Liver (tissue), 9 donors: ENCODE results near the gene ATXN7L1. TPM values are rescaled to one million over a fixed set of nuclear protein-coding genes. Genes with fewer than 3 reads are reported as not detected.

Experiments
- DNase-seq: peaks from one replicate; pipeline ENCODE4 v3.0.0-alpha.2; 2017; ENCODE audit warnings: low spot score
- H3K27ac ChIP-seq, 2 donors: one replicate each; pipeline ENCODE4 v1.7.0; 2013; ENCODE audit warnings: inconsistent platforms in 2 of 2, low read length in 2 of 2, control low read depth in 1 of 2, low read depth in 1 of 2, mild to moderate bottlenecking in 1 of 2
- H3K27me3 ChIP-seq, 4 donors: one replicate each; pipeline versions ENCODE4 v1.6.1 to v1.7.0; 2013; ENCODE audit warnings: low read length in 3 of 4, inconsistent platforms in 1 of 4, mild to moderate bottlenecking in 1 of 4, moderate library complexity in 1 of 4; ENCODE audit not compliant: control insufficient read depth in 4 of 4, insufficient read depth in 4 of 4
- H3K36me3 ChIP-seq, 4 donors: one replicate each; pipeline versions ENCODE4 v1.6.1 to v1.7.0; 2013; ENCODE audit warnings: low read length in 3 of 4, mild to moderate bottlenecking in 3 of 4, low read depth in 1 of 4, moderate library complexity in 1 of 4; ENCODE audit not compliant: control insufficient read depth in 4 of 4, insufficient read depth in 3 of 4
- H3K4me1 ChIP-seq, 4 donors: one replicate each; pipeline versions ENCODE4 v1.6.1 to v1.7.0; 2013; ENCODE audit warnings: low read length in 3 of 4, mild to moderate bottlenecking in 3 of 4, moderate library complexity in 1 of 4; ENCODE audit not compliant: control insufficient read depth in 4 of 4, insufficient read depth in 4 of 4
- H3K4me3 ChIP-seq, 3 donors: one replicate each; pipeline versions ENCODE4 v1.6.1 to v1.7.0; 2013; ENCODE audit warnings: low read length in 3 of 3, control low read depth in 1 of 3, low read depth in 1 of 3, mild to moderate bottlenecking in 1 of 3
- H3K9ac ChIP-seq, 2 donors: one replicate each; pipeline ENCODE4 v1.7.0; 2013; ENCODE audit warnings: low read length in 2 of 2, mild to moderate bottlenecking in 2 of 2, moderate library complexity in 2 of 2, control low read depth in 1 of 2, low read depth in 1 of 2
- H3K9me3 ChIP-seq, 4 donors: one replicate each; pipeline versions ENCODE4 v1.6.1 to v1.7.0; 2013; ENCODE audit warnings: low read length in 3 of 4; ENCODE audit not compliant: control insufficient read depth in 4 of 4
- EGR1 ChIP-seq, 2 donors: IDR thresholded peaks; 2 replicates each; pipeline ENCODE4 v1.6.1; 2016 to 2018; ENCODE audit warnings: antibody characterized with exemption in 2 of 2, low read depth in 2 of 2
- FOXA1 ChIP-seq: IDR thresholded peaks from 2 replicates; pipeline ENCODE4 v1.6.1; 2016; ENCODE audit warnings: antibody characterized with exemption
- FOXA2 ChIP-seq: IDR thresholded peaks from 2 replicates; pipeline ENCODE4 v1.6.1; 2016; ENCODE audit warnings: antibody characterized with exemption
- GABPA ChIP-seq, 2 donors: IDR thresholded peaks in 1 of 2; conservative IDR thresholded peaks in 1 of 2; 2 replicates each; pipeline ENCODE4 v1.6.1; 2016; ENCODE audit warnings: antibody characterized with exemption in 2 of 2, mild to moderate bottlenecking in 1 of 2, moderate library complexity in 1 of 2
- HNF4A ChIP-seq, 2 donors: conservative IDR thresholded peaks; 2 replicates each; pipeline ENCODE4 v1.6.1; 2016; ENCODE audit warnings: antibody characterized with exemption in 2 of 2, mild to moderate bottlenecking in 2 of 2
- JUND ChIP-seq, 2 donors: IDR thresholded peaks; 2 replicates each; pipeline ENCODE4 v1.6.1; 2016; ENCODE audit warnings: antibody characterized with exemption in 2 of 2
- NR2F2 ChIP-seq: IDR thresholded peaks from 2 replicates; pipeline ENCODE4 v1.6.1; 2016; ENCODE audit warnings: antibody characterized with exemption
- RAD21 ChIP-seq, 2 donors: IDR thresholded peaks; 2 replicates each; pipeline ENCODE4 v1.6.1; 2016; ENCODE audit warnings: antibody characterized with exemption in 2 of 2, mild to moderate bottlenecking in 2 of 2
- SP1 ChIP-seq: IDR thresholded peaks from 2 replicates; pipeline ENCODE4 v1.6.1; 2018; ENCODE audit warnings: antibody characterized with exemption, mild to moderate bottlenecking
- TAF1 ChIP-seq: conservative IDR thresholded peaks from 2 replicates; pipeline ENCODE4 v1.6.1; 2016; ENCODE audit warnings: antibody characterized with exemption, mild to moderate bottlenecking
- YY1 ChIP-seq: IDR thresholded peaks from 2 replicates; pipeline ENCODE4 v1.6.1; 2016; ENCODE audit warnings: antibody characterized with exemption, mild to moderate bottlenecking
- WGBS: extraction: QIAGEN DNeasy Blood & Tissue Kit; methylation state at CpG from one replicate; pipeline ENCODE4 v1.1.7; 2013; 5-methylcytosine and 5-hydroxymethylcytosine counted together
- polyA plus RNA-seq, 2 donors: library from polyadenylated mRNA; stranded (reverse) in 1 of 2; unstranded in 1 of 2; fragments of 200-250 nt in 1 of 2; fragments of >200 nt in 1 of 2; fragmentation: Nextera tagmentation in 1 of 2; extraction: Ambion mirVana in 1 of 2; gene quantifications; one replicate each; pipeline versions ENCODE4 v1.2.1 to v1.2.3, GENCODE V29; 2013 to 2015
- total RNA-seq, 2 donors: library from RNA; depleted of rRNA; stranded (reverse); fragments of >200 nt; gene quantifications; one replicate each; pipeline ENCODE4 v1.2.3, GENCODE V29; 2014
- TF ChIP-seq, protein P1 (sequence below): IDR thresholded peaks from 2 replicates; pipeline ENCODE4 v1.6.1; 2016; ENCODE audit warnings: antibody characterized with exemption
- TF ChIP-seq, protein P2 (sequence below): IDR thresholded peaks from 2 replicates; pipeline ENCODE4 v1.6.1; 2016; ENCODE audit warnings: antibody characterized with exemption
- TF ChIP-seq, protein P3 (sequence below): IDR thresholded peaks from 2 replicates; pipeline ENCODE4 v1.6.1; 2016; ENCODE audit warnings: antibody characterized with exemption
- TF ChIP-seq, protein P4 (sequence below): IDR thresholded peaks from 2 replicates; pipeline ENCODE4 v1.6.1; 2016; ENCODE audit warnings: antibody characterized with exemption, mild to moderate bottlenecking
- donor health status: healthy.
- donor health status: healthy.
- donor health status: healthy.
- donor health status: healthy.
- donor health status: healthy.

Gene ATXN7L1
- total and polyA plus RNA-seq, 4 donors: 2.1 to 7.4 (median 5.3) TPM

DNA sequence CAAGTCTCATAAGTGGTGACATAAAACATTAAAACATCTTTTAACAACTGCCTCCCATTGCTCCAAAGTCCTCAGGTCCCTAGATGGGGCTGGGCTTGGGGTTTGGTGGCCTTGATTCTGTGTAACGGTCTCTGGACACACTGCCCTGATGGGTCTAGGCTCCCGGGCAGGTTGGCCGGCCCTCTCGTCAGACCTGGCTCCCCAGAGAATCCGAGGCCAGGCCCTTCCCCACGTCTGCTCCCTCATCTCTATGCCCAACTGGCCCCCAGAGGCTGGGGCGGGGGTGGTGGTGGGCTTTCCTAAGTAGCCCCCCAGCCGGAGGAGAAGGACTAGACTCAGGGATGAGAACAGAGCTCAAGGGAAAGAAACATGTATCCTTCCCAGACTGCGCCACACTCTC is 263.6 kb downstream of the ATXN7L1 start:
- Histone ChIP-seq H3K27ac (no peak overlapping the region), H3K36me3 (peaks cover 3 to 41% (median 18%) of the 10 kb centered on the region in 4 donors), H3K4me3 (no peak overlapping the region), H3K27me3 (no peaks in the 10 kb centered on the region), H3K9me3 (no peaks in the 10 kb centered on the region), H3K9ac (no peak overlapping the region), H3K4me1 (no peaks in the 10 kb centered on the region)
- 98% methylated on average over 9 of the region's 9 CpGs for WGBS
- DNase-seq: no peak
- TF ChIP-seq, protein P1, sequence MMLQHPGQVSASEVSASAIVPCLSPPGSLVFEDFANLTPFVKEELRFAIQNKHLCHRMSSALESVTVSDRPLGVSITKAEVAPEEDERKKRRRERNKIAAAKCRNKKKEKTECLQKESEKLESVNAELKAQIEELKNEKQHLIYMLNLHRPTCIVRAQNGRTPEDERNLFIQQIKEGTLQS: no peak
- TF ChIP-seq GABPA (IDR thresholded peaks at IDR 0.05 in 1 of 2, conservative IDR thresholded peaks at IDR 0.05 in 1 of 2) (no peak), EGR1 (IDR thresholded peaks at IDR 0.05; ENCODE audit: low read depth in 2 of 2) (no peak), TAF1 (no peak), FOXA2 (no peak), SP1 (no peak), FOXA1 (no peak), JUND (IDR thresholded peaks at IDR 0.05) (no peak)
- TF ChIP-seq, protein P2, sequence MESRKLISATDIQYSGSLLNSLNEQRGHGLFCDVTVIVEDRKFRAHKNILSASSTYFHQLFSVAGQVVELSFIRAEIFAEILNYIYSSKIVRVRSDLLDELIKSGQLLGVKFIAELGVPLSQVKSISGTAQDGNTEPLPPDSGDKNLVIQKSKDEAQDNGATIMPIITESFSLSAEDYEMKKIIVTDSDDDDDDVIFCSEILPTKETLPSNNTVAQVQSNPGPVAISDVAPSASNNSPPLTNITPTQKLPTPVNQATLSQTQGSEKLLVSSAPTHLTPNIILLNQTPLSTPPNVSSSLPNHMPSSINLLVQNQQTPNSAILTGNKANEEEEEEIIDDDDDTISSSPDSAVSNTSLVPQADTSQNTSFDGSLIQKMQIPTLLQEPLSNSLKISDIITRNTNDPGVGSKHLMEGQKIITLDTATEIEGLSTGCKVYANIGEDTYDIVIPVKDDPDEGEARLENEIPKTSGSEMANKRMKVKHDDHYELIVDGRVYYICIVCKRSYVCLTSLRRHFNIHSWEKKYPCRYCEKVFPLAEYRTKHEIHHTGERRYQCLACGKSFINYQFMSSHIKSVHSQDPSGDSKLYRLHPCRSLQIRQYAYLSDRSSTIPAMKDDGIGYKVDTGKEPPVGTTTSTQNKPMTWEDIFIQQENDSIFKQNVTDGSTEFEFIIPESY: no peak
- TF ChIP-seq, protein P3, sequence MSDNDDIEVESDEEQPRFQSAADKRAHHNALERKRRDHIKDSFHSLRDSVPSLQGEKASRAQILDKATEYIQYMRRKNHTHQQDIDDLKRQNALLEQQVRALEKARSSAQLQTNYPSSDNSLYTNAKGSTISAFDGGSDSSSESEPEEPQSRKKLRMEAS: no peak

DNA sequence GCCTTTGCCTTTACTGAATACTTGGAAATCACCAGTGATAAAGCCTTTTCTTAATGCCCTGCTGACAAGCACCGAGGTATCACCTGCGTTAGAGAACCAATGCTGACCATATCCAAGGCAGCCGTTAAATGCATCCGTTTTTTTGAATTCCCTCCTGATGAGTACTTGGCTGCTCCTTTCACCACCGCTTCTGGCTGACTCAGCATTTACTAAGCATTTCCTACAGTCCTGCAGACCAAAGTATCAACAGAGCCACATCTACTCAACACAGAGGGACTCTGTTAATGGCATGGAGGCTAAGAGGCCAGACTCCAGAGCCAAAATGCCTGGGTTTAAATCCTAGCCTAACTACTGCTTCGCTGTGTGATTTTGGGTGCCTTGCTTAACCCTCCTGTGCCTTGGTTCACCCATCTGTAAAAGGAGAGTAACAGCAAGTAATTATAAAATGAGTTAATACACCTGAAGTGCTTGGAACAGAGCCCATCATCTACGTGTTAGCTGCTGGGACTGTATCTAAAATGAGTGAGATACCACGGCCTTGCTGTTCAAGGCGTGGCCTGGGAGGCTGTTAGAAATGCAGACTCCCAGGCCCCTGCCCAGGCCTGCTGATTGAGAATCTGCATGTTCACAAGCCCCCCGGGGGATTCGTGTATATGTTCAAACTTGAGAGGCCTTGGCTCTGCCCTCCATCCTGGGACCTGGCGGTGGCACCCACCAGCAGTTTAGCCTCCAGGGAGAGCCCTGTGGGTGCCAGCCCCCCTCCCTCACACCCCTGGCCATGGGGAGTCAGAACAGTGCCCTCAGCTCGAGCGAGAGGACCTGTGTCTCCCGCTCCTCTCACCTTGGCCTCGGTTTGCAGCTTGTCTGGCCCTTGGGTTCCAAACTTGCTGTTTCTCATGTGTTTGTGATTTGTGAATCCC is 264.3 kb downstream of the ATXN7L1 start:
- no peak for TF ChIP-seq HNF4A (conservative IDR thresholded peaks at IDR 0.05)
- no peak for TF ChIP-seq RAD21 (IDR thresholded peaks at IDR 0.05)
- no peak for TF ChIP-seq EGR1 (IDR thresholded peaks at IDR 0.05; ENCODE audit: low read depth in 2 of 2)
- no peak for TF ChIP-seq FOXA1
- no peak for TF ChIP-seq GABPA (IDR thresholded peaks at IDR 0.05 in 1 of 2, conservative IDR thresholded peaks at IDR 0.05 in 1 of 2)
- TF ChIP-seq NR2F2: no peak
- no peak for TF ChIP-seq YY1
- TF ChIP-seq, protein P1: no peak
- no peak for TF ChIP-seq SP1
- TF ChIP-seq, protein P4, sequence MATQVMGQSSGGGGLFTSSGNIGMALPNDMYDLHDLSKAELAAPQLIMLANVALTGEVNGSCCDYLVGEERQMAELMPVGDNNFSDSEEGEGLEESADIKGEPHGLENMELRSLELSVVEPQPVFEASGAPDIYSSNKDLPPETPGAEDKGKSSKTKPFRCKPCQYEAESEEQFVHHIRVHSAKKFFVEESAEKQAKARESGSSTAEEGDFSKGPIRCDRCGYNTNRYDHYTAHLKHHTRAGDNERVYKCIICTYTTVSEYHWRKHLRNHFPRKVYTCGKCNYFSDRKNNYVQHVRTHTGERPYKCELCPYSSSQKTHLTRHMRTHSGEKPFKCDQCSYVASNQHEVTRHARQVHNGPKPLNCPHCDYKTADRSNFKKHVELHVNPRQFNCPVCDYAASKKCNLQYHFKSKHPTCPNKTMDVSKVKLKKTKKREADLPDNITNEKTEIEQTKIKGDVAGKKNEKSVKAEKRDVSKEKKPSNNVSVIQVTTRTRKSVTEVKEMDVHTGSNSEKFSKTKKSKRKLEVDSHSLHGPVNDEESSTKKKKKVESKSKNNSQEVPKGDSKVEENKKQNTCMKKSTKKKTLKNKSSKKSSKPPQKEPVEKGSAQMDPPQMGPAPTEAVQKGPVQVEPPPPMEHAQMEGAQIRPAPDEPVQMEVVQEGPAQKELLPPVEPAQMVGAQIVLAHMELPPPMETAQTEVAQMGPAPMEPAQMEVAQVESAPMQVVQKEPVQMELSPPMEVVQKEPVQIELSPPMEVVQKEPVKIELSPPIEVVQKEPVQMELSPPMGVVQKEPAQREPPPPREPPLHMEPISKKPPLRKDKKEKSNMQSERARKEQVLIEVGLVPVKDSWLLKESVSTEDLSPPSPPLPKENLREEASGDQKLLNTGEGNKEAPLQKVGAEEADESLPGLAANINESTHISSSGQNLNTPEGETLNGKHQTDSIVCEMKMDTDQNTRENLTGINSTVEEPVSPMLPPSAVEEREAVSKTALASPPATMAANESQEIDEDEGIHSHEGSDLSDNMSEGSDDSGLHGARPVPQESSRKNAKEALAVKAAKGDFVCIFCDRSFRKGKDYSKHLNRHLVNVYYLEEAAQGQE: no peak
- TF ChIP-seq, protein P3: no peak
- TF ChIP-seq JUND (IDR thresholded peaks at IDR 0.05): no peak
- 94% methylated on average over 16 of the region's 16 CpGs for WGBS
- DNase-seq: no peak

More for the DNA sequence above, 264.3 kb downstream of the ATXN7L1 start:
- no peak overlapping the region for H3K9ac ChIP-seq
- H3K27ac ChIP-seq: no peak overlapping the region
- H3K27me3 ChIP-seq: no peaks in the 10 kb centered on the region
- H3K9me3 ChIP-seq: no peaks in the 10 kb centered on the region
- no peaks in the 10 kb centered on the region for H3K4me1 ChIP-seq
- H3K4me3 ChIP-seq: no peak overlapping the region
- peaks cover 3 to 35% (median 17%) of the 10 kb centered on the region in 4 donors for H3K36me3 ChIP-seq
